ENCODE data around the gene HS1BP3. TPM values are rescaled to one million over a fixed set of nuclear protein-coding genes. Genes with fewer than 3 reads are reported as not detected.
A peak's percentile ranks its signal among the peaks of the same experiment; 100 is the strongest.

The HS1BP3 gene
- total and polyA plus RNA-seq, 2 of the 13 experiments (the other 11 are each of a cell fraction or from before 2014, with no cell fraction given) = 15.2 to 22.0 TPM

- TF ChIP-seq SIN3A (IDR thresholded peaks at IDR 0.05; ENCODE audit: borderline replicate concordance, low read depth, low read length) (no peak), KLF6 (CRISPR knock-in tag; IDR thresholded peaks at IDR 0.05) (peak; percentile 43; the same call in 1 of the 2 replicates), ATF7 (IDR thresholded peaks at IDR 0.05) (no peak), ATF7 (CRISPR knock-in tag; IDR thresholded peaks at IDR 0.05) (no peak), KAT8 (CRISPR knock-in tag; IDR thresholded peaks at IDR 0.05) (peak; percentile 19), NFYB (CRISPR knock-in tag; IDR thresholded peaks at IDR 0.05) (no peak), MAFK (conservative IDR thresholded peaks at IDR 0.05 in 1 of 2, IDR thresholded peaks at IDR 0.05 in 1 of 2; ENCODE audit: low read length in 2 of 2) (no peak), ZNF878 (CRISPR knock-in tag; IDR thresholded peaks at IDR 0.05) (no peak), YEATS2 (CRISPR knock-in tag; IDR thresholded peaks at IDR 0.05; ENCODE audit: borderline replicate concordance) (0 out of 2 replicates have a peak, but pooled peaks have one; percentile 21), SNAI1 (CRISPR knock-in tag; IDR thresholded peaks at IDR 0.05; ENCODE audit: borderline replicate concordance) (no peak), GATA4 (IDR thresholded peaks at IDR 0.05; ENCODE audit: borderline replicate concordance, low read depth) (peak; percentile 72; the same call in 1 of the 2 replicates), FOSL1 (CRISPR knock-in tag; IDR thresholded peaks at IDR 0.05; ENCODE audit: borderline replicate concordance) (peak; percentile 64; the same call in 1 of the 2 replicates), ZNF136 (CRISPR knock-in tag; IDR thresholded peaks at IDR 0.05; ENCODE audit: low read depth) (peak; percentile 18; the same call in 1 of the 2 replicates), KDM6A (CRISPR knock-in tag; IDR thresholded peaks at IDR 0.05; ENCODE audit: low read depth) (peak; percentile 4; the same call in 1 of the 2 replicates), MTA1 (CRISPR knock-in tag; IDR thresholded peaks at IDR 0.05; ENCODE audit: borderline replicate concordance) (no peak), ZNF781 (CRISPR knock-in tag; IDR thresholded peaks at IDR 0.05; ENCODE audit: borderline replicate concordance, not compliant biosample characterization) (no peak), ARNT2 (CRISPR knock-in tag; IDR thresholded peaks at IDR 0.05; ENCODE audit: low read depth) (0 out of 2 replicates have a peak, but pooled peaks have one; percentile 7), ZNF597 (CRISPR knock-in tag; IDR thresholded peaks at IDR 0.05) (no peak), THAP11 (CRISPR knock-in tag; IDR thresholded peaks at IDR 0.05) (peak; percentile 47; the same call in 1 of the 2 replicates), REPIN1 (CRISPR knock-in tag; IDR thresholded peaks at IDR 0.05; ENCODE audit: borderline replicate concordance, low read depth) (peak; percentile 4; the same call in 1 of the 2 replicates), PATZ1 (CRISPR knock-in tag; IDR thresholded peaks at IDR 0.05) (peak; percentile 23; the same call in 1 of the 2 replicates), RBFOX2 (IDR thresholded peaks at IDR 0.05; ENCODE audit: low read depth, low read length) (peak; percentile 73), CEBPG (CRISPR knock-in tag; IDR thresholded peaks at IDR 0.05) (peak; percentile 74), CBX2 (IDR thresholded peaks at IDR 0.05; ENCODE audit: low read depth, low read length) (no peak), CBX2 (CRISPR knock-in tag; IDR thresholded peaks at IDR 0.05; ENCODE audit: low read depth) (no peak), ZNF124 (CRISPR knock-in tag; IDR thresholded peaks at IDR 0.05) (peak; percentile 17; the same call in 1 of the 2 replicates), ZNF552 (CRISPR knock-in tag; IDR thresholded peaks at IDR 0.05; ENCODE audit: borderline replicate concordance) (no peak)
- TF ChIP-seq, protein P1, sequence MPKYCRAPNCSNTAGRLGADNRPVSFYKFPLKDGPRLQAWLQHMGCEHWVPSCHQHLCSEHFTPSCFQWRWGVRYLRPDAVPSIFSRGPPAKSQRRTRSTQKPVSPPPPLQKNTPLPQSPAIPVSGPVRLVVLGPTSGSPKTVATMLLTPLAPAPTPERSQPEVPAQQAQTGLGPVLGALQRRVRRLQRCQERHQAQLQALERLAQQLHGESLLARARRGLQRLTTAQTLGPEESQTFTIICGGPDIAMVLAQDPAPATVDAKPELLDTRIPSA (CRISPR knock-in tag; IDR thresholded peaks at IDR 0.05; ENCODE audit: borderline replicate concordance) = no peak
- TF ChIP-seq, protein P2, sequence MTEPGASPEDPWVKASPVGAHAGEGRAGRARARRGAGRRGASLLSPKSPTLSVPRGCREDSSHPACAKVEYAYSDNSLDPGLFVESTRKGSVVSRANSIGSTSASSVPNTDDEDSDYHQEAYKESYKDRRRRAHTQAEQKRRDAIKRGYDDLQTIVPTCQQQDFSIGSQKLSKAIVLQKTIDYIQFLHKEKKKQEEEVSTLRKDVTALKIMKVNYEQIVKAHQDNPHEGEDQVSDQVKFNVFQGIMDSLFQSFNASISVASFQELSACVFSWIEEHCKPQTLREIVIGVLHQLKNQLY (CRISPR knock-in tag; IDR thresholded peaks at IDR 0.05) = peak; percentile 74
Measured at GRCh38 chr2:20585359-20585709, 65.6 kb downstream of the HS1BP3 start (continued).

All from HepG2 (cell line).